Suppressor macrophage treated with lipopolysaccharide for 4 hours (primary cell): ENCODE results near the gene MYO1A.
"Not testable (repeated sequence)": the region's sequence is repeated elsewhere in the genome, so short reads cannot be mapped to it uniquely, and the experiment has no call there.

Experiments
- DNase-seq: peaks from one replicate; pipeline ENCODE4 v3.0.0-alpha.2; 2020

The MYO1A gene

DNA sequence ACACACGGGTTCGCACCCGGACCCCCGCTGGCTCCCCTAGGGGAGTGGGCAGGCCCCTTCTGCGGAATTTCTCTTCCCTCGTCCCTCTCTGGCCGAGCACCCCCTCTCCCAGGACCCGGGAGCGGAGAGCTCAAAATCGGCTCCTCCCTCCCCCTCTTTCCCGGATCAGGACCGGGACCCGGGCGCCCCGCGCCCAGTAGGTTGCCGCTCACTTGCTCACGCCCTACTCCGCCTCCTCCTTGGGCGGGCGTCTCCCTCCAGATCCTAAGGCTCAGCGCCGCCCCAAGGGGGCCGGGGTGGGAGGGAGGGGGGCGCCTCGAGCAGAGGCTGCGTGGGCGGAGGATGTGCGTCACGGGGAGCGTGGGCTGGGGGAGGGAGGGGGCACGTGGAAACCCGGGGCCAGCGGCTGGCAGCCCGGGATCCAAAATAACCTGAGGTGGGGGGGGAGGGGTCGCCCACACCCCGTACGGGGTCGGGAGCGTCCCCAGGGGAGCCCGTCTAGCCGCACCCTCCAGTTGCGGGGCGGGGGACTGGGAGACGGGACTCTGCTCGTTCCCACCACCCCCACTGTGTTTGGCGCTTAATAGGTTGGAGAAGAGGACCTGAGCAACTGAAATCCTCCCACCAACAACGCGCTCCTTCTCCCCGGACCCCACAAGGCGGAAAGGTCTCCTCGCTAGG lies 37.2 kb upstream of the MYO1A start:
- DNase-seq: peak; percentile 92

DNA sequence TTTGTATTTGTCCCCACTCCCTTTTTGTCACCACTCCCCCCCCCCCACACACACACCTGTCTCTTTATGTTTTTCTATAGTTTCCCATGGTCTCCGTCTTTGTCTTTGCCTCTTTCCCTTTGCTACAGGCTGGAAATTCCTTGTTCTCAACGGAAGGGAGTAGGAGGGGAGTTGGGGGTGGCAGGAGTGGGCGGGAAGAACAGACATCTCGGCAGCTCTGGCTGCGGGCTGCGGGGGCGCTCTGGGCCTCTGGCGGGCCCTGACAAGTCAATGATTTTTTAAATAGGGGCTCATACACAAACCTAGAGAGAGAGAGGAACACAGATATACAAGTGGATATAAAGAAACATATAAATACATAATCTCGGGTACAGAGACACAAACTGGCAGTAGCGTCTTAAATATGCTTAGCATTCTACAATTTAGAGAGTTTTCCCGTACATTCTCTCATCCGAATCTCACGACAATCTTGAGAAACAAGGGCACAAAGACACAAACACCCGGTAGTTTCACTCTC lies 36.6 kb upstream of the MYO1A start:
- peak; percentile 62 for DNase-seq

DNA sequence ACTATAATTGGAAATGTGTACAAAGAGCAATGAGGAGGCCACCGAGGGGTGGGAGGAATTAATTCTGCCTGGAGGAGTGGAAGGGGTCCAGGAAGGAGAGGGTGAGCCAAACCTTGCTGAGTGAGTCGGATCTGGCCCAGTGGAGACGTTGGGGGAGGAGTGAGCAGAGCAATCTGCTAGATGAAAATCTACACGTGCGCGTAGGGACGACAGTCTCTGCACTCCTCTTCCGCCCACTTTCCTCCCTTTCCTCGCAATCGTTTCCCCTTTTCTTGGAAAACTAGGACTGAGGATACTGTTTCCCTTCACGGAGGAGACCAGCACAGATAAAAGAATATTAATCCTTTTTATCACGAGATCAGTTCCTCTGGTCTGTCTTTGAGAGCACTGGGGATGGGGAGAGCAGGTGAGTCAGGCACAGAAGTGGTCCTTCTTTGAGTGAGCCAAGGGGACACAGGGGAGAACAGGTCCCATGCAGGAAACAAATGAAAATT lies 36.1 kb upstream of the MYO1A start:
- DNase-seq: peak; percentile 31

- no peak for DNase-seq
These were observed 30.9 kb upstream of the MYO1A start for GRCh38 chr12:57080855-57081254.

DNA sequence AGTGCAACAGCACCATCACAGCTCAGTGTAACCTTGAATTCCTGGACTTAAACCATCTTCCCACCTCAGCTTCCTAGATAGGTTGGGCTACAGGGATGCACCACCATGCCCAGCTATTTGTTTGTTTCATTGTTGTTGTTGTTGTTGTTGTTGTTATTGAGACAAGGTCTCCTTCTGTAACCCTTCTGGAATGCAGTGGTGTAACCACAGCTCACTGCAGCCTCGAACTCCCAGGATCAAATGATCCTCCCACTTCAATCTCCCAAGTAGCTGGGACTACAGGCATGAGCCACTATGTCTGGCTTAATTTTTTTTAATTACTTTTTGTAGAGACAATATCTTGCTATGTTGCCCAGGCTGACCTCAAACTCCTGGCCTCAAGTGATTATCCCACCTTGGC lies 29.9 kb upstream of the MYO1A start:
- DNase-seq: no peak

- peak; percentile 100 for DNase-seq
These were observed 28.8 kb upstream of the MYO1A start, which contains the start of gene NEMP1 for GRCh38 chr12:57078519-57079404. Gene NEMP1, minus strand, starts transcription at chr12:57078791. Its CDS starts 46 bp downstream, at chr12:57078745.

- DNase-seq: not testable (repeated sequence)
These were observed 23.9 kb upstream of the MYO1A start for GRCh38 chr12:57073566-57074450.

- DNase-seq: no peak
These were observed 22.7 kb upstream of the MYO1A start for GRCh38 chr12:57072661-57073060.

GRCh38 chr12:57069523-57069922 lies 19.6 kb upstream of the MYO1A start:
- peak; percentile 89 for DNase-seq

DNA sequence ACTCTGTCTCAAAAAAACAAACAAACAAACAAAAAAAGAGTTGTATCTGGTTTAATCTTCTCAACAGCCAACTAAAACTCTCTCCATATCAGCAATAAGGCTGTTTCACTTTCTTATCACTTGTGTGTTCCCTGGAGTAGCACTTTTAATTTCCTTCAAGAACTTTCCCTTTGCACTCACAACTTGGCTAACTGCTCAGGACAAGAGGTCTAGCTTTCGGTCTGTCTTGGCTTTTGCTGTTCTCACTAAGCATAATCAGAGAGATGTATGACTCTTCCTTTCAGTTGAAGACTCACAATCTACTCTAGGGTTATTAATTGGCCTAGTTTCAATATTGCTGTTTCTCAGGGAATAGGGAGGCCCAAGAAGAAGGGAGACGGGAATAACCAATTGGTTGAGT lies 16.3 kb upstream of the MYO1A start:
- no peak for DNase-seq

GRCh38 chr12:57063991-57064685 lies 14.2 kb upstream of the MYO1A start:
- peak; percentile 91 for DNase-seq

DNA sequence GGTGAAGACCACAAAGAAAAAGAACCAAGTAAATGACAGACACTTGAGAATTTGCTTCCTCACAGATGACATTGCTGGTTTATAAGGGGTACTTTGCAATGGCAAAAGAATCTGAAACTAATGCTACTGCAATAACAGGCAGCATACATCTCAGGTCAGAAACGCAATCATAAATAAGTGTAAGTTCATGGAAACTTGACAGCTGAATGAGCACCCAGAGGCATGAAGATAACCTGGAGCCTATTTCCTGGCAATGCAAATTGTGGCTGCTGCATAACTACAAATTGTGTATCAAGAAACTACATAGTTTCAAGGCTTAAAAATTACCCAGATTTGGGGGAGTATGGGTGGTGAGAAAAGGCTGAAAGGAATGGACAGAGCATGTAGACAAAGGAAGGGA lies 8.5 kb upstream of the MYO1A start:
- no peak for DNase-seq

DNA sequence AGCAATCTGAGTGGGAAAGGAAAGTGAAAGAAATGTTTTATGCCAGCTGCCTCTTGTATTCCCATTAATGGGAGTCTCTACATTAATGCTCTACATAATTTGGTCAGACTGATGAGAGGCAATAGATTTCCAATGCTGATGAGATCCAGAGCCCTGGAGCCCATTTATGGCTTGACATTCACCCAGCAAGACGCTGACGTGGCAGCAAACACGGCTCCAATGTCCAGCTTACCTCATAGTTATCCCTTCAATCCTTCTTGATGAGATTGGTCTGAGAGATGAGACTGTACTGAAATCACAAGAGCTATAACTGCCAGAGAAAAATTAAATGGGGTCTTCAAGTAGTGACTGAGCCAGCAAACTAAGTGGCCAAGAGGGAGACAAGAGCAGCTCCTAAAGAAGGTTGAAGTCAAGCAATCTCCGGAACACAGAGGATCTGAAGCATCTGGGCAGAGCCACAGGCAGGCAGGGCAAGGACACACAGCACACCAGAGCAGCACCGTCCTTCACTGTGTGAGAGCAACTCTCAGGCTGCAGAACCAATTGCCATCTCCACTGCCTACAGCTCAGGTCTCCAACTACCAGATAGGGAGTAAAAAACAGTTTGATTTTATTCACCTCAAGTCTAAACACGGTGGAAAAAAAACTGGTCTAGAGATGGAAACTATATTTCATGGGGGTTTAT lies 7.3 kb upstream of the MYO1A start:
- peak; percentile 20 for DNase-seq

DNA sequence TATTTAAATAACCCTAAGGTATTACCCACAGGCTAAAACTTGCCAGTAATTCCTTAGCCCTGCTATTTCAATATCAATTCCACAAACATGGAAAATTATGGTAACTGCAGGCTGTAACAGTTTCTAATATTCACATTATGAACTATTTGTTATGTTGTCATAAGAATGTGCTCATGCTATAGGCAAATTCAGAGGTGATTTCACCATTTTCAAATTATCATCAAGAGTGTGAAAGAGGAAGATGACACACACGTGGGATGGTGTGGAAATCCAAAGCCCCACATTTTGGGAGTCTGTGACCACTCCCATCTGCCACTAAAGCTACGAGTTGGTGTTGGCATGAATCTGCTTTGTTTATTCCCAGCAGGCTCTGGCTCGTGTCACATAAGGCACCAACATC lies 5.9 kb upstream of the MYO1A start:
- DNase-seq: peak; percentile 88

GRCh38 chr12:57053901-57054300 lies 4.0 kb upstream of the MYO1A start:
- DNase-seq: not testable (repeated sequence)

DNA sequence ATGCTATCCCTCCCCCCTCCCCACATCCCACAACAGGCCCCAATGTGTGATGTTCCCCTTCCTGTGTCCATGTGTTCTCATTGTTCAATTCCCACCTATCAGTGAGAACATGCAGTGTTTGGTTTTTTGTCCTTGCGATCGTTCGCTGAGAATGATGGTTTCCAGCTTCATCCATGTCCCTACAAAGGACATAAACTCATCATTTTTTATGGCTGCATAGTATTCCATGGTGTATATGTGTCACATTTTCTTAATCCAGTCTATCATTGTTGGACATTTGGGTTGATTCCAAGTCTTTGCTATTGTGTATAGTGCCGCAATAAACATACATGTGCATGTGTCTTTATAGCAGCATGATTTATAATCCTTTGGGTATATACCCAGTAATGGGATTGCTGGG lies 3.2 kb upstream of the MYO1A start:
- not testable (repeated sequence) for DNase-seq

DNA sequence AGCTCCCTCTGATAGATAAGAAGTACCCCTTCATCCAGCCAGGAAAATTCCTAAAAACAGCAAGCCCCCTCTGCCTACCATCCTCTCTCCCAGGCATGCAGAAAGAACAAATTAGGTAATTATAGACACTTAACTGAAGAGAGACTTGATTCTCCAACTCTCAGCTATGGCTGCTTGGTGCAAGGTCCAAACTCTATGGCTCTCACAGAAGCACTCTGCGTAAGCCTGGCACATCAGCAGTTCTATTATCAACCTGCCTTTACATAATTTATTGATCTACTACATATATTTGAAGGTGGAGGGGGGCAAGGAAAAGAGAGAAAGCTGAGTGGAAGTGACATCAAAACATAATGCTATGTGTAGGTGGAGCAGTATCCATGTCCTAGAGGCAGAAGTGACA lies 1.1 kb upstream of the MYO1A start:
- DNase-seq: no peak

DNA sequence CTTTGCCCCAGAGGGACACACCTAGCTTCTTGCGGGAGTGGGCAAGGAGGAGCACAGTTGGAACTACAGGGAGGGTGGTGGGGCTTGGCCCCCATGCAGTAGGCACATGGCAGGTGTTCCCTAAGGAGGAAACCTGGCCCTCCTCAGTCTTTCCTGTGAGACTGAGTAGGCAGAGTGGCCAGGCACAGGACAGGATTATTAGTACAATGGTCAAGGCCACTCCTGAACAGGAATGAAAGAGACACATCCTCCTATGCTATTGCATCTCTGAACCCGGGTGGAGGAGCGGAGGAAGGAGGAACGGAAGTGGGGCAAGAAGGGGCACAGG lies 846 bp downstream of the MYO1A start:
- no peak for DNase-seq

- peak; percentile 36 for DNase-seq
These were observed 1.4 kb downstream of the MYO1A start for GRCh38 chr12:57048423-57049118.

DNA sequence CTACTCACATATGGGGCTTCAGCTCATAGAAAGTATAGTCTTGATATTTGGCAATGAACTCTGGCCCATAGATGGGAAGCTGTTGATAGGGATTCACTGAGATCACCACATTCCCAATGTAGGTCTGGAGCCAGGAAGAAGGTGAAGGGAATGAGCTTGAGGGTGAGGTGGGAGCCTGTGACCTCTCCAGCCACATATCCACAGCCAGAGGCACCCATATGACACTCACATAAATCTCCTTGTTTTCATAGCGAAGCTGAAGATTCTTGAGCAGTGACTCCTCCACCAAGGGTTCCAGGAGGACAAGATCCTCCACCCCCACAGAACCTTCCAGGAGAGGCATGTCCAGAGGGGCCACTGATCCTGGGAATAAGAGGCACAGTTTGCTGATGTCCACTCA lies 1.9 kb downstream of the MYO1A start:
- no peak for DNase-seq
